ENCODE data around the gene SECTM1.

The SECTM1 gene

GRCh38 chr17:82275326-82275725 is 58.2 kb downstream of the SECTM1 start:
- Histone ChIP-seq H3K4me1 (ENCODE audit: control extremely low read depth in 1 of 4, control insufficient read depth in 4 of 4, insufficient read depth in 4 of 4, low read length in 3 of 4) (peaks cover 6 to 19% (median 15%) of the 10 kb centered on the region in 4 experiments), H3K4me3 (ENCODE audit: control insufficient read depth in 1 of 7, extremely low read depth in 1 of 7, insufficient read depth in 4 of 7, low read depth in 2 of 7, low read length in 6 of 7) (no peak overlapping the region), H3K9me3 (ENCODE audit: control extremely low read depth in 1 of 5, control insufficient read depth in 4 of 5, insufficient read depth in 2 of 5, low read depth in 1 of 5, low read length in 4 of 5) (no peaks in the 10 kb centered on the region), H3K36me3 (ENCODE audit: control insufficient read depth in 4 of 4, insufficient read depth in 4 of 4, low read length in 3 of 4) (peaks cover 3 to 14% (median 12%) of the 10 kb centered on the region in 4 experiments), H3K27ac (ENCODE audit: insufficient read depth in 1 of 2, low read depth in 1 of 2, low read length in 2 of 2, poor library complexity in 1 of 2, severe bottlenecking in 2 of 2) (no peak overlapping the region), H3K27me3 (replicated peaks in 2 of 5; ENCODE audit: control insufficient read depth in 4 of 5, insufficient read depth in 5 of 5, low read length in 4 of 5) (no peaks in the 10 kb centered on the region)
- 92% methylated on average over 14 of the region's 14 CpGs for WGBS (ENCODE audit: insufficient coverage)
- POLR2A ChIA-PET = interaction anchor here (1.4 kb wide), 1 partner anchor 23 kb away, joined by 4 read pairs; no protein-coding TSS in a partner anchor
- CTCF ChIA-PET = interaction anchor here (1.2 to 2.4 kb wide), 3 partner anchors 9 to 41 kb away, joined by 3 to 9 read pairs (median 9); no protein-coding TSS in a partner anchor
- no peak for DNase-seq

DNA sequence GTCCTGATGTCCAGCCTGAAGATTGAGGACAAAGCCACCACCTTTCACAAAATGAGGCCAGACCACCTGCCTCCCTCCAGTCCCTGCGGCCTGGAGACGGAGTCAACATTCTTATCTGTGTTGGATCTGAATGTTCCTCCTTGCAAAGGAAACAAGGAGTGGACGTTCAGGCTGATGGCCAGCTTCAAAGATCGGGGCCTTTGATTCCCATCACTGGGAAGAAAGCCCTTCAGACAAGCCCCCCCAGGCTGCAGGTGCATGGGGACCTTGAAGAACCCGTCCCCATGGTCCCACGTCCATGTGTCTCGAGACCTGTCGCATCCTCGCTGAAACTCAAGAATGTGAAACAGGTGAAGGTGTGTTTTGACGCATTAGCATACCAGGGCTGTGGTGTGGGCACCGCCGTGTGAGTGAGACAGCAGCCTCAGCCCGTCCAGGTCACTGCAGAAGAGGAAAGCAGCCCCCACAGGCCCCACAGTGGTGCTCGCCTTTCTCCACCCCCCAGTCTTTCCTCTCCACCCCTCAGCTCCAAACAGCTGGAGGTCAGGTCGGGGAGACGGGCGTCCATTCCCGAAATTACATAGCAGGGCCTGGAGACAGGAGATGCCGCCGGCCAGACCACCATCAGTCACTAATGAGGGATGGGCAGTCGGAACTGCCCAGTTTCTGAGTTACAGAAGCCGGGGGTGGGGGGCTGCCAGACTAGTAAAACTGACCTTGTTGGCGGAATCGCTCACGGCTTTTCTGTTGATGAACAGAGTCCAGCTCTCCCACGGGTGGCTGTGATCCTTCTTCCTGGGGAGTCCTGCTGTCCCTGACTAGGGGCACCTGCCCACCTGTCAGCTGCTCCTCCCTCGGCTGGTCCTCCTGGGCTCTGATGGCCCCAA is 59.2 kb downstream of the SECTM1 start:
- 82% methylated on average over 21 of the region's 27 CpGs for WGBS (ENCODE audit: insufficient coverage)
- Histone ChIP-seq H3K36me3 (ENCODE audit: control insufficient read depth in 4 of 4, insufficient read depth in 4 of 4, low read length in 3 of 4) (peaks cover 3 to 23% (median 20%) of the 10 kb centered on the region in 4 experiments), H3K4me3 (ENCODE audit: control insufficient read depth in 1 of 7, extremely low read depth in 1 of 7, insufficient read depth in 4 of 7, low read depth in 2 of 7, low read length in 6 of 7) (peak overlapping the region in 3 of 7 experiments; percentile 73 to 87 (median 74)), H3K27me3 (replicated peaks in 2 of 5; ENCODE audit: control insufficient read depth in 4 of 5, insufficient read depth in 5 of 5, low read length in 4 of 5) (no peaks in the 10 kb centered on the region), H3K4me1 (ENCODE audit: control extremely low read depth in 1 of 4, control insufficient read depth in 4 of 4, insufficient read depth in 4 of 4, low read length in 3 of 4) (peaks cover 6 to 21% (median 15%) of the 10 kb centered on the region in 4 experiments), H3K9me3 (ENCODE audit: control extremely low read depth in 1 of 5, control insufficient read depth in 4 of 5, insufficient read depth in 2 of 5, low read depth in 1 of 5, low read length in 4 of 5) (no peaks in the 10 kb centered on the region), H3K27ac (ENCODE audit: insufficient read depth in 1 of 2, low read depth in 1 of 2, low read length in 2 of 2, poor library complexity in 1 of 2, severe bottlenecking in 2 of 2) (peak overlapping the region in 1 of 2 experiments; percentile 96)
- CTCF ChIA-PET = interaction anchor here (1.9 to 2.4 kb wide), 3 partner anchors 10 to 26 kb away, joined by 4 to 9 read pairs (median 9); no protein-coding TSS in a partner anchor
- DNase-seq = no peak
- POLR2A ChIA-PET = interaction anchor here (0.6 to 3.4 kb wide), 6 partner anchors 9 to 642 kb away, joined by 3 to 29 read pairs (median 4); no protein-coding TSS in a partner anchor

- 2% methylated on average over 76 of the region's 80 CpGs for WGBS (ENCODE audit: insufficient coverage)
- no peaks in the 10 kb centered on the region for H3K27me3 ChIP-seq (replicated peaks in 2 of 5; ENCODE audit: control insufficient read depth in 4 of 5, insufficient read depth in 5 of 5, low read length in 4 of 5)
- peak; percentile 85 to 90 (median 89) for DNase-seq
- H3K4me1 ChIP-seq (ENCODE audit: control extremely low read depth in 1 of 4, control insufficient read depth in 4 of 4, insufficient read depth in 4 of 4, low read length in 3 of 4) = peaks cover 6 to 23% (median 15%) of the 10 kb centered on the region in 4 experiments
- peaks cover 4 to 31% (median 23%) of the 10 kb centered on the region in 4 experiments for H3K36me3 ChIP-seq (ENCODE audit: control insufficient read depth in 4 of 4, insufficient read depth in 4 of 4, low read length in 3 of 4)
- ChIA-PET CTCF (interaction anchor here (1.0 to 1.9 kb wide), 2 partner anchors 9 to 27 kb away, joined by 4 to 5 read pairs; no protein-coding TSS in a partner anchor), POLR2A (interaction anchor here (0.6 to 3.4 kb wide), 6 partner anchors 10 to 641 kb away, joined by 3 to 29 read pairs (median 4); no protein-coding TSS in a partner anchor)
- peak within 1 kb of the TSS; percentile 45 to 87 (median 74) for H3K4me3 ChIP-seq (ENCODE audit: control insufficient read depth in 1 of 7, extremely low read depth in 1 of 7, insufficient read depth in 4 of 7, low read depth in 2 of 7, low read length in 6 of 7)
- peak within 1 kb of the TSS; percentile 89 to 96 for H3K27ac ChIP-seq (ENCODE audit: insufficient read depth in 1 of 2, low read depth in 1 of 2, low read length in 2 of 2, poor library complexity in 1 of 2, severe bottlenecking in 2 of 2)
- H3K9me3 ChIP-seq (ENCODE audit: control extremely low read depth in 1 of 5, control insufficient read depth in 4 of 5, insufficient read depth in 2 of 5, low read depth in 1 of 5, low read length in 4 of 5) = no peaks in the 10 kb centered on the region
These were observed 60.0 kb downstream of the SECTM1 start, which contains the start of gene CSNK1D for GRCh38 chr17:82273327-82274133. Gene CSNK1D, minus strand, starts transcription at chr17:82273700. Its CDS starts 319 bp downstream, at chr17:82273381.

- peak overlapping the region; percentile 89 to 96 for H3K27ac ChIP-seq (ENCODE audit: insufficient read depth in 1 of 2, low read depth in 1 of 2, low read length in 2 of 2, poor library complexity in 1 of 2, severe bottlenecking in 2 of 2)
- H3K4me1 ChIP-seq (ENCODE audit: control extremely low read depth in 1 of 4, control insufficient read depth in 4 of 4, insufficient read depth in 4 of 4, low read length in 3 of 4) = peaks cover 6 to 27% (median 19%) of the 10 kb centered on the region in 4 experiments
- peak overlapping the region; percentile 45 to 87 (median 74) for H3K4me3 ChIP-seq (ENCODE audit: control insufficient read depth in 1 of 7, extremely low read depth in 1 of 7, insufficient read depth in 4 of 7, low read depth in 2 of 7, low read length in 6 of 7)
- no peaks in the 10 kb centered on the region for H3K27me3 ChIP-seq (replicated peaks in 2 of 5; ENCODE audit: control insufficient read depth in 4 of 5, insufficient read depth in 5 of 5, low read length in 4 of 5)
- under 1% methylated on average over 32 of the region's 57 CpGs for WGBS (ENCODE audit: insufficient coverage)
- no peaks in the 10 kb centered on the region for H3K9me3 ChIP-seq (ENCODE audit: control extremely low read depth in 1 of 5, control insufficient read depth in 4 of 5, insufficient read depth in 2 of 5, low read depth in 1 of 5, low read length in 4 of 5)
- H3K36me3 ChIP-seq (ENCODE audit: control insufficient read depth in 4 of 4, insufficient read depth in 4 of 4, low read length in 3 of 4) = peaks cover 4 to 39% (median 29%) of the 10 kb centered on the region in 4 experiments
- ChIA-PET POLR2A (interaction anchor here (0.9 to 3.4 kb wide), 3 partner anchors 9 to 26 kb away, joined by 3 to 29 read pairs (median 20); no protein-coding TSS in a partner anchor), CTCF (interaction anchor here (1.0 to 1.9 kb wide), 2 partner anchors 10 to 28 kb away, joined by 4 to 5 read pairs; no protein-coding TSS in a partner anchor)
- DNase-seq = peak; percentile 18 to 55 (median 45)
These were observed 60.9 kb downstream of the SECTM1 start for GRCh38 chr17:82272495-82273326.

- peaks cover 4 to 48% (median 32%) of the 10 kb centered on the region in 4 experiments for H3K36me3 ChIP-seq (ENCODE audit: control insufficient read depth in 4 of 4, insufficient read depth in 4 of 4, low read length in 3 of 4)
- H3K9me3 ChIP-seq (ENCODE audit: control extremely low read depth in 1 of 5, control insufficient read depth in 4 of 5, insufficient read depth in 2 of 5, low read depth in 1 of 5, low read length in 4 of 5) = no peaks in the 10 kb centered on the region
- peak overlapping the region in 1 of 7 experiments; percentile 19 for H3K4me3 ChIP-seq (ENCODE audit: control insufficient read depth in 1 of 7, extremely low read depth in 1 of 7, insufficient read depth in 4 of 7, low read depth in 2 of 7, low read length in 6 of 7)
- DNase-seq = no peak
- no peaks in the 10 kb centered on the region for H3K27me3 ChIP-seq (replicated peaks in 2 of 5; ENCODE audit: control insufficient read depth in 4 of 5, insufficient read depth in 5 of 5, low read length in 4 of 5)
- ChIA-PET CTCF (interaction anchor here (0.9 to 2.0 kb wide), 3 partner anchors 35 to 51 kb away, joined by 3 to 4 read pairs (median 3); no protein-coding TSS in a partner anchor), POLR2A (interaction anchor here (0.6 to 3.4 kb wide), 3 partner anchors 23 to 54 kb away, joined by 3 to 29 read pairs (median 3); no protein-coding TSS in a partner anchor)
- H3K4me1 ChIP-seq (ENCODE audit: control extremely low read depth in 1 of 4, control insufficient read depth in 4 of 4, insufficient read depth in 4 of 4, low read length in 3 of 4) = peaks cover 6 to 30% (median 22%) of the 10 kb centered on the region in 4 experiments
- H3K27ac ChIP-seq (ENCODE audit: insufficient read depth in 1 of 2, low read depth in 1 of 2, low read length in 2 of 2, poor library complexity in 1 of 2, severe bottlenecking in 2 of 2) = peak overlapping the region in 1 of 2 experiments; percentile 87
- 96% methylated on average over 6 of the region's 6 CpGs for WGBS (ENCODE audit: insufficient coverage)
These were observed 62.2 kb downstream of the SECTM1 start for GRCh38 chr17:82271401-82271800.
